GM10248 (cell line): ENCODE data around the gene BOK.

ENCODE experiments used
- CTCF ChIA-PET: fragments of 300-600 bp; sonication (Branson Sonifier 250); formaldehyde crosslinking; extraction: SDS; loops from one replicate; lab custom pipeline; 2021; ENCODE audit warnings: antibody characterized with exemption; lab: Yijun Ruan, JAX
- POLR2A ChIA-PET: fragments of 350-650 bp; sonication (Branson Sonifier 250); formaldehyde crosslinking; extraction: SDS; loops from one replicate; lab custom pipeline; 2020; ENCODE audit warnings: antibody characterized with exemption; lab: Yijun Ruan, JAX
- DNase-seq: peaks from one replicate; pipeline ENCODE4 v3.0.0; 2012; ENCODE audit errors: extremely low spot score
- TF ChIP-seq, protein P1 (sequence below): IDR thresholded peaks from 2 replicates; pipeline ENCODE4 v1.5.1; 2012; ENCODE audit warnings: mild to moderate bottlenecking, low read depth; ENCODE audit errors: extremely low read depth, missing control alignments, control extremely low read depth

The BOK gene

DNA sequence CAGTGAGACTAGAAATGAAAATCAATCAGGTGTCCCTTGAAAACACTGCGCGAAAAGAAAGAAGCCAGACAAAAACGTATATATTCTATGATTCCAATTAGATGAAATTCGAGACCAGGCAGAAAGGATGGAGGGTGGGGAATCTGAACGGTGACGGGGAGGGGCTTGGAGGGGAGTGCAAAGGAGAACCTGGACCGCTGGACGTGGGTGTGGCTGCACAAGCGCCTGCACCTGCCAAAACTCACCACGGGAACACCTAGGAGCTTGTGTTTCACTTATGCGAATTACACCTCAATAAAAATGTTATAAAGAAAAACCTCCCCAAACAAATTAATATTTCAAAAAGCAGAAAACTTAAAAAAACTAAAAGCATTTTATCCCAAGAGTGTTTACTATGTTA, 56.5 kb downstream of the BOK start:
- ChIA-PET CTCF (interaction anchor here (0.9 kb wide), 1 partner anchor 263 kb away, joined by 3 read pairs; no protein-coding TSS in a partner anchor), POLR2A (no interaction called here)
- DNase-seq, result no peak
- TF ChIP-seq, protein P1, sequence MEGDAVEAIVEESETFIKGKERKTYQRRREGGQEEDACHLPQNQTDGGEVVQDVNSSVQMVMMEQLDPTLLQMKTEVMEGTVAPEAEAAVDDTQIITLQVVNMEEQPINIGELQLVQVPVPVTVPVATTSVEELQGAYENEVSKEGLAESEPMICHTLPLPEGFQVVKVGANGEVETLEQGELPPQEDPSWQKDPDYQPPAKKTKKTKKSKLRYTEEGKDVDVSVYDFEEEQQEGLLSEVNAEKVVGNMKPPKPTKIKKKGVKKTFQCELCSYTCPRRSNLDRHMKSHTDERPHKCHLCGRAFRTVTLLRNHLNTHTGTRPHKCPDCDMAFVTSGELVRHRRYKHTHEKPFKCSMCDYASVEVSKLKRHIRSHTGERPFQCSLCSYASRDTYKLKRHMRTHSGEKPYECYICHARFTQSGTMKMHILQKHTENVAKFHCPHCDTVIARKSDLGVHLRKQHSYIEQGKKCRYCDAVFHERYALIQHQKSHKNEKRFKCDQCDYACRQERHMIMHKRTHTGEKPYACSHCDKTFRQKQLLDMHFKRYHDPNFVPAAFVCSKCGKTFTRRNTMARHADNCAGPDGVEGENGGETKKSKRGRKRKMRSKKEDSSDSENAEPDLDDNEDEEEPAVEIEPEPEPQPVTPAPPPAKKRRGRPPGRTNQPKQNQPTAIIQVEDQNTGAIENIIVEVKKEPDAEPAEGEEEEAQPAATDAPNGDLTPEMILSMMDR, result no peak

DNA sequence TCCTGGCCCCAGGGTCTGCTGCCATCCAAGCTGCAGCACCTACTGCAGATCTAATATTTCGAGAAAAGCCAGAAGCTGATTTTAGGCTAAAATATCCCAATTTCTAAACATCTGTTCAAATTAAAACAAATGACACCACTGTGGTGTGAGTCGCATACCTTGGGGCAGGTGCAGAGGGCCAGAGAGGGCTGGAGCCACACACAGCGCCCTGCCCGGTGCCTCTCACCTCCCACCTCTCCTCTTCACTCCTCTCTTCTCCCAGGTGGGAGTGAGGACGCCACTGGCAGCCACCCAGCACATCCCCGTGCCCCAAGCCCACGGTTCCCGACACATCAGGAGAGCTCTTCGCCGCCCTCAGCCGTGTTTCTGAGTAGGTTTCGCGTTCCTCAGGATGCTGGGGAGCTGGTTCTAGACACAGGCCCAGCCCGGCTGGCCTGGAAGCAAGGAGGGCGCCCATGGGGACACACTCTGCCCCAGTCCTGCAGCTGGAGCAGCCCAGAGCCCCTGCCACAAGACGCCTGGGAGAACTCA, 57.0 kb downstream of the BOK start:
- DNase-seq, result no peak
- POLR2A ChIA-PET, result no interaction called here
- CTCF ChIA-PET, result interaction anchor here (0.9 kb wide), 1 partner anchor 263 kb away, joined by 3 read pairs; no protein-coding TSS in a partner anchor
- TF ChIP-seq, protein P1, result no peak

DNA sequence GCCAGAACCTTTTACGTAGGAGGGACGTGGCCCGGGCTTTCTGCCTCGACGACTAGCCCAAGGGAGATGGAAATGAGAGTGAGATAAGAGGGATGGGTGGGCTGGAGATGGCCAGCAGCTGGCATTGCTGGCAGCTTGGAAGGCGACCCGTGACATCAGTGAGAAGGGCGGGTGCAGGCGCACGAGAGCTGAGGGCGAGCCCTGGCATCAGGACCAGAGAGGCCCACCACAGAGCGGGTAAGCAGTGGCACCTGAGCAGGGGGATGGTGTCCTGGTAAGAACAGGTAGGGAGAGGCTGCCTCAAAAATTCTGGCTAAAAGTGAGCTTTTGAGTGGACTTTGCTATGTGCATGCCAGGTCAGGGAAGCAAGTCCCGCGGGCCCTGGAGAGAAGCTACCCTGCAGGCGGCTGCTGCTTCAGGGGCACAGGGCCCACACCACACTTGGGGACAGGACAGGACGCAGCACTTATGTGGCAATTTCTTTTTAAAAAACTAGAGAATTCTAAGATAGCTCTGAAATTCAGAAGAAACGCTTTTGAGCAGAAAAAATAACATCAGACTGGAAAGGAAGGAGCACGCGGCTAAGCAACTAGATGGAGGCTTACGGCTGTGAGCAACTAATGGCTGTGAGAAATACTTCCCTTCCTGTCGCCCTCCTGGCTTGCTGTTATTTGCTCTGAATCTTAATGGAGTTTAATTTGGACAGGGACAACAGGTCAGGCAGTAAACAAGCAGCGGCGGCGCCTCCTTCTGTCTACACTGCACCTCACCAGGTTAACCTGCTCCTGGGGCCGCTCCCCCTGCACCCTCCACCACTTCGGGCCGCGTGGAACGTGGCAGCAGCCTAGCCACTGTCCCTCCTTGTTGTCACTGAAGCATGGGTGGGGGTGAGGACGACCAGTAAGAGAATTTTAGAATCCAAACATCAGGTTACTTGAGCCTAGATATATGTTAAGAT, 57.9 kb downstream of the BOK start:
- ChIA-PET POLR2A (no interaction called here), CTCF (no interaction called here)
- TF ChIP-seq, protein P1, result no peak

DNA sequence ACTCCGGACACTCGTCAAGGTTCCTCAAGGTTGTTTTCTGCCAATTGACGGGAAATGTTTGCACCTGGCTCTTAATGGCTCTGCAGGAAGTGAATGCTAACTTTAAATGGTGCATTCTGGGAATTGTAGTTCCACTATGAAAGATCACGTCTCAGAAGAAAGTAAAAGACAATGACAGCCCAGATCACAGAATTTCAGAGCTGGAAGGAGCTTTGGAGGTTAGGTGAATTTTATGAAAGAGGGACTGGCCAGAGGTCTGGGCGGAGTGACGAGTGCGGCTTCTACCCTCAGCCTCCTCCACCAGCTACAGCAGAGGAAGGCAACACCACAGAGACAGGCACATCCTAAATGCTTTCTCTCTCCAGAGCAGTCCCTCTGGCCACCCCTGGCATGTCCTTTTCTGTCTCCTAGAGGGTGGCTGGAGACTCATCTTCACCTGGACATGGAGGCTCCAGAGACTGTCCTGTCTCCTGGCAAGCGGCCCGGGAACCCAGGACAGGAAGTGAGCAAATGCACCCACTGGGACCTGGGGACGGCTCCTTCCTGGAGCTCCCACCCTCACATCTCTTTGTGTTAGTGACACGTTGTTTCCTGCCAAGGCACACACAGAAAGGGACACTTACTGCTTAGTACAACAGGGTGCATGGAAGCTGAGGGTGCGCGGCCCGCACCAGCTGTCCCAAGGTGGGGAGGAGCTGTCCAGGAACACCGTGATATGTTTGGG, 59.0 kb downstream of the BOK start:
- TF ChIP-seq, protein P1, result no peak
- peak; percentile 74 for DNase-seq
- ChIA-PET CTCF (interaction anchor here (1.8 kb wide), 1 partner anchor 12 kb away, joined by 8 read pairs; no protein-coding TSS in a partner anchor), POLR2A (no interaction called here)

More for the DNA sequence above, 57.9 kb downstream of the BOK start:
- DNase-seq, result no peak

DNA sequence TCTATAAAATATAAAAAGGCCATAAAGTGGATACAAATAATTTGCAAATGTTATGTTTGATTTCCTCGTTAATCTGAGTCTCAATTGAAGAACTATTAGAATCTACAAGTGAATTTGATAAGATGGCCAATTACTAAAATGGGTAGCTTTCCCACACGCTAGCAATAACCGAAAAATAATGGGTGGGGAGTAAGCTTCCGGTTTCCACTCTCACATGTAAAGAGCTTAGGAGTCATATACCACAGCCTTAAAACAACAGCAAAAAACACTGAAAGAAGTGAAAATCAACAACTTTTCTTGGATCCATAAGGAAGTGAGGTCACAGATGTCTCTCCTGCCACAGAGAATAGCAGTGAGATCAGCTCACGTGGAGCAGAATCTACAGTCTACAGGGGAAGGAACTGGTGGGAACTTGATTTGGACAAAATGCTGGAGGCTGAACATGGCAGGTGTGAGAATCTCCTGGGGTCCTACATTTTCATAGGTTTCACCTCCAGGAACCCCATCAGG, 59.8 kb downstream of the BOK start:
- DNase-seq, result no peak
- POLR2A ChIA-PET, result no interaction called here
- TF ChIP-seq, protein P1, result no peak
- CTCF ChIA-PET, result interaction anchor here (1.8 kb wide), 1 partner anchor 12 kb away, joined by 8 read pairs; no protein-coding TSS in a partner anchor

DNA sequence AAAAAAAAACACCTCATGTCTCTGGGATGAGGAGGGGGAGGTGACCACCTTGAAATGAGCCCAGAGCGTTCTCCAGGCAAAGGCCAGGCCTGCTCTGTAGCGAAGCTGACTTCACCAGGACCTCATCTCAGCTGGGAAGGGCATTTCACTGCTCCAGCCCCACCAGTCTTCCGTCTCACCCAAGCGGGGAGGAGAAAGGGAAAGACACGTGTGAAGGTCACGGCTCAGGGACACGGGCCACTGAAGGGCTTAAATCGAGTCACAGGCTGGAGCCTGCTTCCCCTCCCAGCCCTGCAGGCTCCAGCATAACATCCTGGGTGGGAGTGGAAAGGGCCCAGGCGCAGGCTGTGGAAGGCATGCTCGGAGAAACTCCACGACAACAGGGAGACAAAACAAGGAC, 60.3 kb downstream of the BOK start:
- TF ChIP-seq, protein P1, result no peak
- DNase-seq, result no peak
- ChIA-PET POLR2A (no interaction called here), CTCF (interaction anchor here (1.8 kb wide), 1 partner anchor 11 kb away, joined by 8 read pairs; no protein-coding TSS in a partner anchor)
